ENCODE data around the gene ARHGEF7.

The ARHGEF7 gene

GRCh38 chr13:111323549-111323948 is 208.4 kb downstream of the ARHGEF7 start:
- Histone ChIP-seq H3K9ac (no peak overlapping the region), H3K36me3 (no peaks in the 10 kb centered on the region), H3K4me3 (no peak overlapping the region), H4K20me1 (no peaks in the 10 kb centered on the region), H3K4me2 (peak overlapping the region; percentile 81), H3K27ac (no peak overlapping the region), H3K4me1 (peaks cover 48% of the 10 kb centered on the region), H3K27me3 (no peaks in the 10 kb centered on the region), H3K9me3 (no peaks in the 10 kb centered on the region)
- TF ChIP-seq Cebpa-rat (IDR thresholded peaks at IDR 0.05): no peak

- H3K27ac ChIP-seq: no peak overlapping the region
- no peak overlapping the region for H3K4me3 ChIP-seq
- no peaks in the 10 kb centered on the region for H4K20me1 ChIP-seq
- H3K36me3 ChIP-seq: no peaks in the 10 kb centered on the region
- no peak overlapping the region; the same call in 1 of the 2 replicates for H3K9ac ChIP-seq
- peak overlapping the region; percentile 81 for H3K4me2 ChIP-seq
- H3K4me1 ChIP-seq: peaks cover 48% of the 10 kb centered on the region
- TF ChIP-seq Cebpa-rat (IDR thresholded peaks at IDR 0.05): no peak
- H3K27me3 ChIP-seq: no peaks in the 10 kb centered on the region
- H3K9me3 ChIP-seq: no peaks in the 10 kb centered on the region
Measured at GRCh38 chr13:111323950-111324651, 209.0 kb downstream of the ARHGEF7 start.

- H3K27ac ChIP-seq: no peak overlapping the region
- H3K4me2 ChIP-seq: peak overlapping the region; percentile 81
- no peak overlapping the region for H3K4me3 ChIP-seq
- peaks cover 48% of the 10 kb centered on the region for H3K4me1 ChIP-seq
- H4K20me1 ChIP-seq: no peaks in the 10 kb centered on the region
- no peak for TF ChIP-seq Cebpa-rat (IDR thresholded peaks at IDR 0.05)
- H3K27me3 ChIP-seq: no peaks in the 10 kb centered on the region
- no peaks in the 10 kb centered on the region for H3K9me3 ChIP-seq
- no peak overlapping the region for H3K9ac ChIP-seq
- H3K36me3 ChIP-seq: no peaks in the 10 kb centered on the region
Measured at GRCh38 chr13:111324736-111325135, 209.6 kb downstream of the ARHGEF7 start.

- H3K27me3 ChIP-seq: no peaks in the 10 kb centered on the region
- no peak overlapping the region for H3K27ac ChIP-seq
- TF ChIP-seq Cebpa-rat (IDR thresholded peaks at IDR 0.05): no peak
- no peaks in the 10 kb centered on the region for H4K20me1 ChIP-seq
- no peaks in the 10 kb centered on the region for H3K36me3 ChIP-seq
- no peak overlapping the region for H3K4me3 ChIP-seq
- peak overlapping the region; percentile 81; the same call in 1 of the 2 replicates for H3K4me2 ChIP-seq
- no peak overlapping the region for H3K9ac ChIP-seq
- peaks cover 48% of the 10 kb centered on the region for H3K4me1 ChIP-seq
- H3K9me3 ChIP-seq: no peaks in the 10 kb centered on the region
Measured at GRCh38 chr13:111325146-111325890, 210.2 kb downstream of the ARHGEF7 start.

GRCh38 chr13:111325941-111326620 is 211.0 kb downstream of the ARHGEF7 start:
- Histone ChIP-seq H3K27ac (no peak overlapping the region), H3K36me3 (no peaks in the 10 kb centered on the region), H3K4me1 (peaks cover 48% of the 10 kb centered on the region), H3K4me3 (no peak overlapping the region), H3K9me3 (no peaks in the 10 kb centered on the region), H4K20me1 (no peaks in the 10 kb centered on the region), H3K9ac (no peak overlapping the region), H3K27me3 (no peaks in the 10 kb centered on the region), H3K4me2 (no peak overlapping the region)
- no peak for TF ChIP-seq Cebpa-rat (IDR thresholded peaks at IDR 0.05)

- Histone ChIP-seq H3K27me3 (no peaks in the 10 kb centered on the region), H3K4me1 (peaks cover 48% of the 10 kb centered on the region), H3K4me3 (no peak overlapping the region), H3K36me3 (no peaks in the 10 kb centered on the region), H3K9me3 (no peaks in the 10 kb centered on the region), H3K9ac (no peak overlapping the region), H3K4me2 (no peak overlapping the region), H3K27ac (no peak overlapping the region), H4K20me1 (no peaks in the 10 kb centered on the region)
- no peak for TF ChIP-seq Cebpa-rat (IDR thresholded peaks at IDR 0.05)
Measured at GRCh38 chr13:111326621-111326965, 211.5 kb downstream of the ARHGEF7 start.

- peaks cover 46% of the 10 kb centered on the region for H3K4me1 ChIP-seq
- no peak overlapping the region for H3K27ac ChIP-seq
- no peaks in the 10 kb centered on the region for H3K36me3 ChIP-seq
- H3K9ac ChIP-seq: no peak overlapping the region
- H3K4me3 ChIP-seq: no peak overlapping the region
- H3K27me3 ChIP-seq: no peaks in the 10 kb centered on the region
- TF ChIP-seq Cebpa-rat (IDR thresholded peaks at IDR 0.05): no peak
- H3K9me3 ChIP-seq: no peaks in the 10 kb centered on the region
- H4K20me1 ChIP-seq: no peaks in the 10 kb centered on the region
- no peak overlapping the region for H3K4me2 ChIP-seq
Measured at GRCh38 chr13:111326981-111327642, 212.0 kb downstream of the ARHGEF7 start.

- Histone ChIP-seq H3K4me1 (peaks cover 43% of the 10 kb centered on the region), H3K4me3 (no peak overlapping the region), H3K9me3 (no peaks in the 10 kb centered on the region), H3K4me2 (no peak overlapping the region), H3K9ac (no peak overlapping the region), H4K20me1 (no peaks in the 10 kb centered on the region), H3K27ac (no peak overlapping the region), H3K27me3 (no peaks in the 10 kb centered on the region), H3K36me3 (no peaks in the 10 kb centered on the region)
- TF ChIP-seq Cebpa-rat (IDR thresholded peaks at IDR 0.05): no peak
Measured at GRCh38 chr13:111327730-111328573, 212.8 kb downstream of the ARHGEF7 start.
